Measurements from ENCODE around the gene RLN2.

GRCh38 chr9:5286262-5286661, 18.3 kb downstream of the RLN2 start:
- TF ChIP-seq POLR2A (IDR thresholded peaks at IDR 0.05) (no peak), CTCF (IDR thresholded peaks at IDR 0.05) (no peak)

Data from right lobe of liver (tissue), 4 donors.